Osteocyte (in vitro differentiated cells): ENCODE data around the gene IRX4. TPM values are rescaled to one million over a fixed set of nuclear protein-coding genes. Genes with fewer than 3 reads are reported as not detected.
"Not testable (repeated sequence)": the region's sequence is repeated elsewhere in the genome, so short reads cannot be mapped to it uniquely, and the experiment has no call there.

Experiments used
- DNase-seq: peaks from one replicate; pipeline ENCODE4 v3.0.0; 2021; ENCODE audit warnings: mixed read lengths; ENCODE audit not compliant: unreplicated experiment; ENCODE audit errors: extremely low spot score
- H3K27ac Mint-ChIP-seq: one replicate; pipeline ENCODE4 v1.8.0; 2021; ENCODE audit warnings: mild to moderate bottlenecking, mixed read lengths; ENCODE audit not compliant: unreplicated experiment
- H3K27me3 Mint-ChIP-seq: one replicate; pipeline ENCODE4 v1.8.0; 2021; ENCODE audit warnings: mixed read lengths; ENCODE audit not compliant: unreplicated experiment
- H3K36me3 Mint-ChIP-seq: one replicate; pipeline ENCODE4 v1.8.0; 2021; ENCODE audit warnings: mixed read lengths; ENCODE audit not compliant: unreplicated experiment
- H3K4me1 Mint-ChIP-seq: one replicate; pipeline ENCODE4 v1.8.0; 2021; ENCODE audit warnings: mixed read lengths; ENCODE audit not compliant: unreplicated experiment
- H3K4me3 Mint-ChIP-seq: one replicate; pipeline ENCODE4 v1.8.0; 2021; ENCODE audit warnings: mild to moderate bottlenecking, moderate library complexity, mixed read lengths; ENCODE audit not compliant: unreplicated experiment
- H3K9me3 Mint-ChIP-seq: one replicate; pipeline ENCODE4 v1.8.0; 2021; ENCODE audit warnings: mixed read lengths; ENCODE audit not compliant: unreplicated experiment
- total RNA-seq: library from RNA; stranded (reverse); gene quantifications from 2 replicates; pipeline ENCODE4 v1.2.1, GENCODE V29; 2021
- TF ChIP-seq, protein P1 (sequence below): fragments of 200-600 bp; sonication (generic); IDR thresholded peaks from 2 replicates; pipeline ENCODE4 v1.5.0; 2021; ENCODE audit warnings: antibody characterized with exemption, mild to moderate bottlenecking, moderate library complexity

IRX4 gene
- total RNA-seq, 1 donor from 2014 or later, result not detected

DNA sequence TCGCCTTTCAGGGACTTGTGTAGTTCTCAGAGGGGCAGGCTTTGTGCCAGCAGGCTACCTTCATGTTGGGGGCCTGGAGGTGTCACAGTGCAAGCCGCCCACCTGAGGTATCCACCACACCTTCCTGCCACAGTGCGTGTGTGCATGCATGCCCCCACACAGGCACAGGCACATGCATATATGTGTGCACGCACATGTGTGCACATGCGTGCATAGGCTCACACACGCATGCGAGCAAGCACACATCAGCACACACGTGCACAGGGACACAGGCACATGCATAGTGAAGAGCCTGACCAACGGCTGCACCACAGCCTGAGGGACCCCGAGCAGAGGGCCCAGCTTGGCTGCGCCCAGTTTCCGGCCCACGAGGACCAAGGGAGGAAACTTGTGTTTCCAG is 36.1 kb downstream of the IRX4 start:
- peaks cover 12% of the 10 kb centered on the region for H3K27me3 Mint-ChIP-seq
- H3K27ac Mint-ChIP-seq, result no peak overlapping the region
- no peaks in the 10 kb centered on the region for H3K36me3 Mint-ChIP-seq
- no peak overlapping the region for H3K4me3 Mint-ChIP-seq
- no peak for DNase-seq
- TF ChIP-seq, protein P1, sequence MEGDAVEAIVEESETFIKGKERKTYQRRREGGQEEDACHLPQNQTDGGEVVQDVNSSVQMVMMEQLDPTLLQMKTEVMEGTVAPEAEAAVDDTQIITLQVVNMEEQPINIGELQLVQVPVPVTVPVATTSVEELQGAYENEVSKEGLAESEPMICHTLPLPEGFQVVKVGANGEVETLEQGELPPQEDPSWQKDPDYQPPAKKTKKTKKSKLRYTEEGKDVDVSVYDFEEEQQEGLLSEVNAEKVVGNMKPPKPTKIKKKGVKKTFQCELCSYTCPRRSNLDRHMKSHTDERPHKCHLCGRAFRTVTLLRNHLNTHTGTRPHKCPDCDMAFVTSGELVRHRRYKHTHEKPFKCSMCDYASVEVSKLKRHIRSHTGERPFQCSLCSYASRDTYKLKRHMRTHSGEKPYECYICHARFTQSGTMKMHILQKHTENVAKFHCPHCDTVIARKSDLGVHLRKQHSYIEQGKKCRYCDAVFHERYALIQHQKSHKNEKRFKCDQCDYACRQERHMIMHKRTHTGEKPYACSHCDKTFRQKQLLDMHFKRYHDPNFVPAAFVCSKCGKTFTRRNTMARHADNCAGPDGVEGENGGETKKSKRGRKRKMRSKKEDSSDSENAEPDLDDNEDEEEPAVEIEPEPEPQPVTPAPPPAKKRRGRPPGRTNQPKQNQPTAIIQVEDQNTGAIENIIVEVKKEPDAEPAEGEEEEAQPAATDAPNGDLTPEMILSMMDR, result no peak
- no peaks in the 10 kb centered on the region for H3K4me1 Mint-ChIP-seq
- no peaks in the 10 kb centered on the region for H3K9me3 Mint-ChIP-seq

DNA sequence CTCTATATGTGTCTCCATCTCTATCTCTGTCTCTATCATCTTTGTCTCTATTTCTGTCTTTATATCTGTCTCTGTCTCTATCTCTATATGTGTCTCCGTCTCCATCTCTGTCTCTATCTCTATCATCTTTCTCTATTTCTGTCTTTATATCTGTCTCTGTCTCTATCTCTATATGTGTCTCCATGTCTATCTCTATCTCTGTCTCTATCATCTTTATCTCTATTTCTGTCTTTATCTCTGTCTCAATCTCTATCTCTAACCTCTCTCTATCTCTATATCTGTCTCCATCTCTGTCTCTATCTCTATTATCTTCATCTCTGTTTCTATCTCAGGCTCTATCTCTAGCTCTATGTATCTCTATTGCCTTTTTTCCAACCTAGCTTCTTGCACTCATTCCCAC is 37.0 kb downstream of the IRX4 start:
- peaks cover 1% of the 10 kb centered on the region for H3K4me1 Mint-ChIP-seq
- no peaks in the 10 kb centered on the region for H3K9me3 Mint-ChIP-seq
- H3K4me3 Mint-ChIP-seq, result no peak overlapping the region
- H3K36me3 Mint-ChIP-seq, result no peaks in the 10 kb centered on the region
- TF ChIP-seq, protein P1, result no peak
- peaks cover 15% of the 10 kb centered on the region for H3K27me3 Mint-ChIP-seq
- DNase-seq, result no peak
- H3K27ac Mint-ChIP-seq, result no peak overlapping the region

DNA sequence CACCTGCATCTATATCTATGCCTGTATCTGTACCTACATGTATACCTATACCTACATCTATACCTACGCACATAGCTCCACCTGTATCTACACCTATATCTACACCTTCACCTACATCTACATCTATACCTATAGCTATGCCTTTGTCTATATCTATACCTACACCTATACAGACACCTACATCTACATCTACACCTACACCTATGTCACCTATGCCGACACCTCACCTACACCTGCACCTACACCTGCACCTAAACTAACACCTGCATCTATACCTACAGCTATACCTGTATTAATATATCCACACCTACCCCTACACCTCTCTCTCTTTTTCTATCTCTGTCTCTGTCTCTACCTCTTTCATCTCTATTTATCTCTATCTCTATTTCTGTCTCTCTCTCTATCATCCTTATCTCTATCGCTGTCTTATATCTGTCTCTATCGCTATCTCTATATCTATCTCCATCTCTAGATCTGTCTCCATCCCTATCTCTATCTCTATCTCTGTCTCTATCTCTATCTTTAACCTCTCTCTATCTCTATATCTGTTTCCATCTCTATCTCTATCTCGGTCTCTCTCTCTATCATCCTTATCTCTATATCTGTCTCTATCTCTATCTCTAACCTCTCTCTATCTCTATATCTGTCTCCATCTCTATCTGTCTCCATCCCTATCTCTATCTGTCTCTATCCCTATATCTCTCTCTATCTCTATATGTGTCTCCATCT is 37.9 kb downstream of the IRX4 start:
- no peak overlapping the region for H3K4me3 Mint-ChIP-seq
- TF ChIP-seq, protein P1, result no peak
- H3K4me1 Mint-ChIP-seq, result peaks cover 1% of the 10 kb centered on the region
- H3K36me3 Mint-ChIP-seq, result no peaks in the 10 kb centered on the region
- H3K27me3 Mint-ChIP-seq, result peaks cover 18% of the 10 kb centered on the region
- H3K9me3 Mint-ChIP-seq, result no peaks in the 10 kb centered on the region
- no peak overlapping the region for H3K27ac Mint-ChIP-seq
- DNase-seq, result no peak

DNA sequence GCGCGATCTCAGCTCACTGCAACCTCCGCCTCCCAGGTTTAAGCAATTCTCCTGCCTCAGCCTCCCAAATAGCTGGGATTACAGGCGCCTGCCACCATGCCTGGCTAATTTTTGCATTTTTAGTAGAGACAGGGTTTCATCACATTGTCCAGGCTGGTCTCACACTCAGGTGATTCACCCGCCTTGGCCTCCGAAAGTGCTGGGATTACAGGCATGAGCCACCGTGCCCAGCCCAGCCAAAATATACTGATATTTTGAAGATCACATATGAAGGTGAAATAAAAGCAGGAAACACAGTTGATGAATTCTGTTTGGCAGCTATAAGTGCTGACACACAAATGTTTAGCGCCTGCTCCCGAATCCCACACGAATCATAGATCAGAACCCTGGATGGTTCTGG is 39.0 kb downstream of the IRX4 start:
- not testable (repeated sequence) for DNase-seq, H3K9me3 Mint-ChIP-seq, H3K4me1 Mint-ChIP-seq, H3K4me3 Mint-ChIP-seq, H3K36me3 Mint-ChIP-seq, H3K27ac Mint-ChIP-seq
- peaks cover 19% of the 10 kb centered on the region for H3K27me3 Mint-ChIP-seq

DNA sequence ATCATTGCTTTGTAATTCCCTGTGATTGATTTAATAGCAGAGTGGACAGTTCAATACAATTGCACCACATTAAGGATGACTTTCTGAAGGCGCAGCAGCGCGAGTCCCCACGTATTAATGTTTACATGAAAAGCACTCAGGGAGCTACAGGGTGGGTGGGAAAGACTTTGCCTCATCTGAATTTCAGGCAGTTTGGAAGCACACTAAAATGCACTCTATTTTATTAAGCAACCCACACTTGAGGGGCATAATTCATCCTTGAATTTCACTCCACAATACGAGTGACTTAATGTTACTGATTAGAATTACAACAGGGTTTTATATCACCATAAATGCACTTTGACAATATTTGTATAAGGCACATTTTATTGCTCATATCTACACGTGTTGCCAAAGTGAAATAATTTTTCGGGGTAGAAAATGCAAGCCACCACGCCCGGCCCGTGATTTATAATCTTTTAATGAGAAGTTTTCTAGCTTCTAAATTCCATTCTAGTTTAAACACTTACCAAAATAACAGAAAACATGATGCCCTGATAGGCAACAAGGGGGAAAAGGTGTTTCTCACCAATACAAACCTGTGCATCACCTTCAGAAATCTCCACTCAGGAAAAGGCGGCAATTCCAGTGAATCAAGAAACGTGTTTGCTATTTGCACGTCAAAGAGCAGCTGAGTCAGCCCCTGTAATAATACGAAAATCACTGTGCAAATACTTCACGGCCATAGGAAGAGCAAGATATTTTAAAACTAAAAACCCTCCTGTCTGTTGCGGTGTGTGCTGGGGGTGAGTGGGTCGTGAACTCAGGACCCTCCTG is 40.5 kb downstream of the IRX4 start:
- Mint-ChIP-seq H3K27ac (no peak overlapping the region), H3K4me3 (no peak overlapping the region), H3K9me3 (no peaks in the 10 kb centered on the region), H3K27me3 (peaks cover 19% of the 10 kb centered on the region), H3K4me1 (peaks cover 1% of the 10 kb centered on the region), H3K36me3 (no peaks in the 10 kb centered on the region)
- DNase-seq, result no peak
- TF ChIP-seq, protein P1, result no peak
